H1 (cell line): ENCODE measurements around the gene PARP14. TPM values are rescaled to one million over a fixed set of nuclear protein-coding genes. Genes with fewer than 3 reads are reported as not detected.

Source experiments
- BRCA1 ChIP-seq: IDR thresholded peaks from 2 replicates; pipeline ENCODE4 v1.6.1; 2012; ENCODE audit warnings: low read depth, low read length, improper control_type of control experiment
- CBX8 ChIP-seq: fragments of 300-800, 300-1000 bp; sonication (generic); IDR thresholded peaks from 2 replicates; pipeline ENCODE4 v1.7.1; 2016; ENCODE audit warnings: low read depth, low read length, borderline replicate concordance
- CHD7 ChIP-seq: fragments of 300-600 bp; sonication (generic); IDR thresholded peaks from 2 replicates; pipeline ENCODE4 v1.7.1; 2012; ENCODE audit warnings: low read length, moderate library complexity, mild to moderate bottlenecking, inconsistent platforms; ENCODE audit not compliant: insufficient replicate concordance
- HDAC6 ChIP-seq: IDR thresholded peaks from one replicate; pipeline ENCODE4 v1.7.1; 2012; ENCODE audit warnings: low read depth, mild to moderate bottlenecking, inconsistent platforms, low read length, moderate library complexity
- polyA plus RNA-seq, 7 experiments: library from polyadenylated mRNA; depleted of rRNA in 3 of 7; stranded (reverse) in 5 of 7; unstranded in 2 of 7; fragments of >200 nt in 5 of 7; fragments of 200-250 nt in 2 of 7; gene quantifications; 1 replicate in 5 of 7; 2 replicates in 1 of 7; 4 replicates in 1 of 7; pipeline versions ENCODE4 v1.2.1 to v1.2.3, GENCODE V29; 2011 to 2013; ENCODE audit warnings: missing spikeins in 2 of 7, mixed read lengths in 2 of 7
- total RNA-seq: library from RNA; stranded (reverse); fragmentation: NEBNext Ultra II Directional; extraction: Animal tissue kit (Norgen Biotek cat#: 25700); gene quantifications from 2 replicates; pipeline ENCODE4 v1.2.1, GENCODE V29; 2021

Gene PARP14
- total and polyA plus RNA-seq, 2 of the 8 experiments (the other 6 are each of a cell fraction or from before 2014, with no cell fraction given) = 12.6 to 17.6 TPM

DNA sequence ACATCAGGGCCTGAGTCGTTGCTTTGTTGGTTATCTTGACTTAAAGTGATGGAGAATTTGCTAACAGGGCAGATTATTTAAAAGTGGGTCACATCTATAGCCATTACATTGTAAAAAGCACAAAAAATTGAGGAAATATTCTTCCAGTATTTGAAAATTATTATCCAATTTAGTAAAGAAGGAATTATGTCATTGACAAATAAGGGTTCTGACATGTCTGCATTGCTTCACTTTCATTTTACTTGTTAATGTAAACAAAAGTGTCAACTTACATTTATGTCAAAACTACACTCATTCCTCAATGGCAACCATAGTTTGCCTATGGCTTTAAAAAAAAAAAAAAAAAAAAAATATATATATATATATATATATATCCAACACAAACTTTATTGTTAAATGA is 3.4 kb upstream of the PARP14 start (continued):
- TF ChIP-seq CBX8 (no peak), HDAC6 (no peak), BRCA1 (no peak), CHD7 (no peak)
- TF ChIP-seq, all 59 proteins: peak for 0
